GM19023 (cell line): ENCODE measurements around the gene MAP2K7.
"Not testable (repeated sequence)": the region's sequence is repeated elsewhere in the genome, so short reads cannot be mapped to it uniquely, and the experiment has no call there.

Experiments
- ATAC-seq: cut with Tn5 transposase; IDR thresholded peaks from one replicate; pipeline ENCODE4 v1.9.1; 2021; ENCODE audit warnings: mild to moderate bottlenecking, moderate library complexity; ENCODE audit not compliant: unreplicated experiment

Gene MAP2K7

DNA sequence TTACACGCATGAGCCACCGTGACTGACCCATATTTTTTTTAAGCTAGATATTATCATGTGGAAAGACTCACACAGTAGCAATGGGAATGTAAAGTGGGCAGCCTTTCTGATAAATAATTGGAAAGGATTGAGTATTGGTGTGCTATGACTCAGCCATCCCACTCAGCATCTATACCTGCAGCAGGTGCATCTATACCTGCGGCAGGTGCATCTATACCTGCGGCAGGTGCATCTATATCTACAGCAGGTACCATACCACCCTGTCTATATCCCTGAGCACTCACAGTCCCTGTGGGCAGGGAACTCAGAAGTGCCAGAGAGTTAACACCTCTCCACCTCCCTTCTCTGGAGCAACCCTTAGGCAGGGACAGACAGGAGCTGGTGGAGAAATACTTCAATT is 20.6 kb upstream of the MAP2K7 start:
- ATAC-seq, result no peak

DNA sequence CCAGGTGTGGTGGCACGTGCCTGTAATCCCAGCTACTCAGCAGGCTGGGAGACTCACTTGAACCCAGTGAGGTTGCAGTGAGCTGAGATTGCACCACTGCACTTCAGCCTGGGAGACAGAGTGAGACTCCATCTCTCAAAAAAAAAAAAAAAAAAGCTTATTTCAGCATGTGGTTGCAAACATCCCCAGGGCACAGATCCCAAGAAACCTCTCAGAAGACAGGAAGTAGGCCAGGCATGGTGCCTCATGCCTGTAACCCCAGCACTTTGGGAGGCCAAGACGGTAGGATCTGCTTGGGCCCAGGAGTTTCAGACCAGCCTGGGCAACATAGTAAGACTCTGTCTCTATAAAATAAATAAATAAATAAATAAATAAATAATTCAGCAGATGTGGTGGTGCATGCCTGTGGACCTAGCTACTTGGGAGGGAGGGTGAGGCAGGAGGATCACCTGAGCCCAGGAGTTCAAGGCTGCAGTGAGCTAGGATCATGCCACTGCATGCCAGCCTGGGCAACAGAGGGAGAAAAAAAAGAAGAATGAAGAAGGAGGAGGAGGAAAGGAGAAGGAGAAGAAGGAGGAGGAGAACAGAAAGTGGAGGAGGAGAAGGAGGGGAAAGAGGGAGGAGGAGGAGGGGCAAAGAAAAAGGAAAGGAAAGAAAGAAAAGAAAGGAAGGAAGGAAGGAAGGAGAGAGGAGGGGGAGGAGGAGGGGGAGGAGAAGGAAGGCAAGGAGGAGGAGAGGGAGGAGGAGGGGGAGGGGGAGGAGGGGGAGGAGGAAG is 19.7 kb upstream of the MAP2K7 start:
- ATAC-seq, result no peak

DNA sequence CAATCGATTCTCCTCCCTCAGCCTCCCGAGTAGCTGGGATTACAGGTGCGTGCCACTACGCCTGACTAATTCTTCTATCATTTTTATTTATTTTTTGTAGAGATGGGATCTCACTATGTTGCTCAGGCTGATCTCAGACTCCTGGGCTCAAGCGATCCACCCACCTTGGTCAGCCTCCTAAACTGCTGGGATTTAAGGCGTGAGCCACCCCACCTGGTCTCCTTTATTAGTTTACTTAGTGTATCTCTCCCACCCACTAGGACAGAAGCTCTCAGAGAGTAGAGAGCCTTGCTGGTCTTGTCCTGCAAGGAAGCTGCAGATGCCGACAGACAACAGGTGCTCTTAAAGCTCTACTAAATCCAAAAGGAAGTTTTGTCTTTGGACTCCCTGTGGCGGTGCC is 17.9 kb upstream of the MAP2K7 start:
- ATAC-seq, result no peak

DNA sequence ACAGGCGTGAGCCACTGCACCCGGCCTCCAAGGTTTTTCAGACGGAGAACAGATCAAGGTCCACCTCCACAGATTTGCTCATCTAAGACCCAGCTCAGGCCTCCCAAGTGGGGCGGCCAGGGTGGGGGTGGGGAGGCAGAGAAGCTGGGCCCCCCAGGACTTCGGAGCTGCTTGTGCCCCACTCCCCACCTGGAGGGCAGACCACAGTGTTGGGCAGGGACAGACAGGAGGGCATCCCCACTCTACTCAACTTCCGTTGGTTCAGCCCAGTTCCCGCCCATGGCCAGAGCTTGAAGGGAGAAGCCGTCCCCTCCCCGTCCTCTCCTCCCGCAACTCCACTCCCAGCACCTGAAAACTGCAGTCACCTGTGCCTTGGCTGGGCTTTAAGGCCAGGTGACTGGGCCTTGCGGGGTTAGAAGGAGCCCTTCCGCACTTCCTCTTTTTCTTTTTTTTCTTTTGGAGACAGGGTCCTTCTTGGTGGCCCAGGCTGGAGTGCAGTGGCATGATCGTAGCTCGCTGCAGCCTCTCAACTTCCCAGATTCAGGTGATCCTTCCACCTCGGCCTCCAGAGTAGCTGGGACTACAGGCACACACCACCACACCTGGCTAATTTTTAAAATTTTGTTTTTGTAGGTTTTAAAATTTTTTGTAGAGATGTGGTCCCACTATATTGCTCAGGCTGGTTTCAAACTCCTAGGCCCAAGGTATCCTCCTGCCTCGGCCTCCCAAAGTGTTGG is 16.1 kb upstream of the MAP2K7 start:
- ATAC-seq, result no peak

DNA sequence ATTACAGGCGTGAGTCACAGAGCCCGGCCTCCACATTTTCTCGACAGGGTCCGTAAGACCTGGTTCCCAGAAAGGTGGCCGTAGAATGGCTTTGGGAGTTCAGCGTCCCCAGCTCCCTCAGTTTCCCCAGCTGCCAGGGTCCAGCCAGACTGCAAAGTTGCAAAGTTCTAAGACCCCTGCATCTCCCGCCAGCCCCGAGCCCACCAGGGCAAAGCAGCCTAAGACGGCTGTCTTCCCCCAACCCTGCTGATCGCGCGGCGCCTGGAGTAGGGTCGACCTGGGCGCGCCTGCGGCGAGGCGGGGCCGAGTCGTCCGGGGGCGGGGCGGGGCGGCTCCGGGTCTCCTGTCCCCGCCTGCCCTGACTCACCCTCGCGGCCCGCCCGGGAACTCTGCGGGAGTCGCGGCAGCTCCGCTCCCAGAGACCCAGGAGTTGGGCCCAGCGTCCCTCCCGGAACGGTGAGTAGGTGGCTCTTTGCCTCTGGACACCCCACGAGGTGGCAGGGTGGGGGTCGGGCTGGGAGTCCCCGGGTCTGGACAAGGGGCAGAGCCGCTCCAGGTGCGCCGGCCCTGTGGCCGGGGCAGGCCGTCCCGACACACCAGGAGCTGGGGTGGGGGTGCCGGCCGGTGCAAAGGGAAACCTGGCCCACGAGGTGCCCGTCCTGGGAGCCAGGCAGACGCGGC is 15.4 kb upstream of the MAP2K7 start, which contains the start of gene LRRC8E:
Gene LRRC8E, plus strand, starts transcription at position 366 of the 681 bp plus-strand sequence. CDS start 7,094 bp downstream, outside the sequence.
- no peak for ATAC-seq

DNA sequence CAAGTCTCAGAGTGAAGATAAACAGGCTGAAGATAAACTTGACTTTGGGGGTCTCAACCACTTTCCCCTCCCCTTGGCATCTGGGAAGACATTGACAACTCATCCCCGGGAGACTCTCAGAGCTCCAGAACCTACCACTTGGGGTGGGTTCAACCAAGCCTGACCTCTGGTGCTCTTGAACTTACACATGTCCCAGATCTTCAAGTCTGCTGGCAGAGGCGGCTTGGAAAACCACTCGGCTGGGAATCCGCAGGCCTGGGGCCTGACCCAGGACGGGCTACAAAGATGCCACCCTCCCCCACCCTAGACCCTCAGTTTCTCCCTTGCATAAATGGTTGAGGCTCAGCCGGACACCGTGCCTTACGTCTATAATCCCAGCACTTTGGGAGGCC is 14.9 kb upstream of the MAP2K7 start:
- no peak for ATAC-seq

DNA sequence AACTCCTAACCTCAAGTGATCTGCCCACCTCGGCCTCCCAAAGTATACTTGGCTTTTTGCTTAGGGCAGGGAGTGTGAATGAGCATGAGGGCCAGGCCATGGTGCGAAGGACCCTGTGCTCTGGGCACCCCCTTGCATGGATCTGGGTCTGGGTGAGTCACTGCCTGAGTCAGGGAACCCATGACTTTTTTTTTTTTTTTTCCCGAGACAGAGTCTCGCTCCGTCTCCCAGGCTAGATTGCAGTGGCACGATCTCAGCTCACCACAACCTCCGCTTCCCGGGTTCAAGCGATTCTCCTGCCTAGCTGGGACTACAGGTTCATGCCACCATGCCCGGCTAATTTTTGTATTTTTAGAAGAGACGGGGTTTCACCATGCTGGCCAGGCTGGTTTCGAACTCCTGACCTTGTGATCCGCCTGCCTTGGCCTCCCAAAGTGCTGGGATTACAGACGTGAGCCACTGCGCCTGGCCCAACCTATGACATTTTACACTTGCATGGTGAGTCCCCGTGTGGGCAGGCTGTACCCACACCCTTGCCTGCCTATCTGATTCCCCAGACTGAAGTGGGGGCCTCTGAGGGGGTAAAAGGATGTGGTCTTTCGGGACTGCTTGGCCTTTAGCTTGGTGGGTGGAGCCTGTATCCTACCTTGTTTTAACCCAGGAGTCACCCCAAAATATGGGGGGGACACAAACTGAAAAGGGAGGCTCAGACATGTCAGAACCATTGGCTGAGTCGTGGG is 10.1 kb upstream of the MAP2K7 start:
- ATAC-seq, result not testable (repeated sequence)

DNA sequence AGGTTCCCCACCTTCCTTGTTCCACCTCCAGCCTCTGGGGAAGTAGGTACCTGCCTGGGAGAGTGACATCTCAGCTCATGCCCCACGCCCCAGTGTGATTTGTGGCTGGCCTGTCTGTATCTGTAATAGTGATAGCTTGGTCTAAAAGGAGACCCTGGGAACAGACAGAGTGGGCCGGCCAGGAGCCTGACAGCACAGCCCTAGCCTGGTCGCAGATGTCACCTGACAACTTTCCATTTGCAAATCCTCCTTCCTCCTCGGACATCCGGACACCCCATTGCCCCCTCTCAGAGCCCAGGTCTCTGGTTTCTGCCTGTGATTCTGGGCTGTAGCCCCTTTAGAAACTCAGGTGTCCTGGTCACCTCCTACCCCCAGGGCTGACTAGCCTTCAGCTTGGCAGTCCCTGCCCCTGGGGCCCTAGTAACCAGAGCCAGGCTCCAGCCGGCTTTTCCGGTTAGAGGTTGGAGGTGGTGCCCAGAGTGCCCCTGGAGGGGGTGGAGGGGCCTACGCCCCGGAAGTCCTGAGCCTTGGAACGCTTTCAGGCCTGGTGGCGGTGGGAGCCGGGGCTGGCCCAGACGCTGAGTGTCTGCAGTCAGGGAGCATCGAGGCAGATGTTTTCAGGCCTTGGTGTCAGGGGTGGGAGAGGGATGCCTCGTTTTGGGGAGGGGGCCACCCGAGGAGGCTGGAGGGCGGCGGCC is 8.9 kb upstream of the MAP2K7 start:
- no peak for ATAC-seq

DNA sequence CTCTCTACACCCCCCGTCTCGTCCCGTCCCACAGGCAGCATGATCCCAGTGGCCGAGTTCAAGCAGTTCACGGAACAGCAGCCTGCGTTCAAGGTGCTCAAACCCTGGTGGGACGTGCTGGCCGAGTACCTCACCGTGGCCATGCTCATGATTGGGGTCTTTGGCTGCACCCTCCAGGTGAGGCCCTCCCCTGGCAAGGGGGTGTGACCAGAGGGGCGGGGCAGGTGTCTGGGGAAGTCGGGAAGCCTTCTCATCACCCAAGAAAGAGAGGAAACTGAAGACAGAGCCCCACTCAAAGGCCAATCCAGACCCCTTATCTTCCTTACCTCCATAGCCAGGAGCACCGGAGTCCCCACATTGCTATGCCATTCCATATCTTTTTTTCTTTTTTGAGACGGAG is 8.1 kb upstream of the MAP2K7 start:
- no peak for ATAC-seq

DNA sequence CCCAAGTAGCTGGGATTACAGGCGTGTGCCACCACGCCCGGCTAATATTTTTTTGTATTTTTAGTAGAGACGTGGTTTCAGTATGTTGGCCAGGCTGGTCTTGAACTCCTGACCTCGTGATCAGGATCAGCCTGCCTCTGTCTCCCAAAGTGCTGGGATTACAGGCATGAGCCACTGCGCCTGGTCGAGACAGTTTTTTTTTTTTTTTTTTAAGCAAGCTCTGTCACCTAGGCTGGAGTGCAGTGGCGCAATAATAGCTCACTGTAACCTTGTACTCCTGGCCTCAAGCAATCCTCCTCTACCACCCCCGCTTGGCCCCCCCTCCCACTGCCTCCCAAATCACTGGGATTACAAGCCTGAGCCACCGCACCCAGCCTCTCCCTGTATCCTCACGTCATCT is 6.4 kb upstream of the MAP2K7 start:
- no peak for ATAC-seq

DNA sequence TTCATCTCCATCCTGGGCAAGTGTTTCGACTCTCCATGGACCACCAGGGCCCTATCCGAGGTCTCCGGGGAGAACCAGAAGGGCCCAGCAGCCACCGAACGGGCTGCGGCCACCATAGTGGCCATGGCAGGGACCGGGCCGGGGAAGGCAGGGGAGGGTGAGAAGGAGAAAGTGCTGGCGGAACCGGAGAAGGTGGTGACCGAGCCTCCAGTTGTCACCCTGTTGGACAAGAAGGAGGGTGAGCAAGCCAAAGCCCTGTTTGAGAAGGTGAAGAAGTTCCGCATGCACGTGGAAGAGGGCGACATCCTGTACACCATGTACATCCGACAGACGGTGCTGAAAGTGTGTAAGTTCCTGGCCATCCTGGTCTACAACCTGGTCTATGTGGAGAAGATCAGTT is 4.7 kb upstream of the MAP2K7 start:
- ATAC-seq, result no peak

DNA sequence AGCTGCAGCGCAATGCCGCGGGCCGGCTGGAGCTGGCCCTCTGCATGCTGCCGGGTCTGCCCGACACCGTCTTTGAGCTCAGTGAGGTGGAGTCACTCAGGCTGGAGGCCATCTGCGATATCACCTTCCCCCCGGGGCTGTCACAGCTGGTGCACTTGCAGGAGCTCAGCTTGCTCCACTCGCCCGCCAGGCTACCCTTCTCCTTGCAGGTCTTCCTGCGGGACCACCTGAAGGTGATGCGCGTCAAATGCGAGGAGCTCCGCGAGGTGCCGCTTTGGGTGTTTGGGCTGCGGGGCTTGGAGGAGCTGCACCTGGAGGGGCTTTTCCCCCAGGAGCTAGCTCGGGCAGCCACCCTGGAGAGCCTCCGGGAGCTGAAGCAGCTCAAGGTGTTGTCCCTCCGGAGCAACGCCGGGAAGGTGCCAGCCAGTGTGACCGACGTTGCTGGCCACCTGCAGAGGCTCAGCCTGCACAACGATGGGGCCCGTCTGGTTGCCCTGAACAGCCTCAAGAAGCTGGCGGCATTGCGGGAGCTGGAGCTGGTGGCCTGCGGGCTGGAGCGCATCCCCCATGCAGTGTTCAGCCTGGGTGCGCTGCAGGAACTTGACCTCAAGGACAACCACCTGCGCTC is 3.8 kb upstream of the MAP2K7 start:
- no peak for ATAC-seq

DNA sequence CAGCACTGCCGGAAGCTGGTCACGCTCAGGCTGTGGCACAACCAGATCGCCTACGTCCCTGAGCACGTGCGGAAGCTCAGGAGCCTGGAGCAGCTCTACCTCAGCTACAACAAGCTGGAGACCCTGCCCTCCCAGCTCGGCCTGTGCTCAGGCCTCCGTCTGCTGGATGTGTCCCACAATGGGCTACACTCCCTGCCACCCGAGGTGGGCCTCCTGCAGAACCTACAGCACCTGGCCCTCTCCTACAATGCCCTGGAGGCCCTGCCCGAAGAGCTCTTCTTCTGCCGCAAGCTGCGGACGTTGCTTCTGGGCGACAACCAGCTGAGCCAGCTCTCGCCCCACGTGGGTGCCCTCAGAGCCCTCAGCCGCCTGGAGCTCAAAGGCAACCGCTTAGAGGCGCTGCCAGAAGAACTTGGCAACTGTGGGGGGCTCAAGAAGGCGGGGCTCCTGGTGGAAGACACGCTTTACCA is 3.2 kb upstream of the MAP2K7 start:
- ATAC-seq, result no peak

DNA sequence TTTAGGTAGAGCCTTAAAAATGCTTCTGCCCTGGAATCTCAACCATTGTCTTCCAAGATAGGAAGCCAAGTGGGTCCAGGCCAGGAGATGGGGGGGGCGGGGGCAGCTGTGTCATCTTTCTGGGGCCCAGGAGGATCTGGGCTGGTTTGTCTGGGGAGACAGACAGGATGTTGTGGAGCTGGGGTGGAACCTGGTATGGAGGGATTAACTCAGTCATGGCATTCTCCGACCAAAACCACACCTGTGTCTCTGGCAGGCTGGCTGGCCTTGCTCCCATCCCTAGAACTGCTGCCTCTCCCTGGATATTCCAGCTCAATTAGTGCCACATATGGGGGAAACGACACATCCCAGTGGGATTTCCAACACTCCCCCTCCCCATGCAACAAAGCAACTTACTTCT is 2.7 kb upstream of the MAP2K7 start:
- ATAC-seq, result no peak

DNA sequence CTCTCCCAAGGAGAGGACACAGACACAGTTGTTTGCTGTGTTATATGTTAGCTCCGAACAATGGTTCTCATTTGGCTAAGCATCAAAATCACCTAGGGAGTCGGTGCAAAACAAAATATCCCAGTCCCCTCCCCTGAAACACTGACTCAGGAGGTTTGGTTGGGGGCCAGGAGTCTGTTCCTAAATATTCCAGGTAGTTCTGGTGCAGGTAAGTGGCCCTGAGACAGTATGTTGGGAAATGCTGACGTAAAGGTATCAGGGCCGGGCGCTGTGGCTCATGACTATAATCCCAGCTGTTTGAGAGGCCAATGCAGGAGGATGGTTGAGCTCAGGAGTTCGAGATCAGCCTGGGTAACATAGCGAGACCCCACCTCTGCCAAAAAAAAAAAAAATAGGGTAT is 2.3 kb upstream of the MAP2K7 start:
- no peak for ATAC-seq

DNA sequence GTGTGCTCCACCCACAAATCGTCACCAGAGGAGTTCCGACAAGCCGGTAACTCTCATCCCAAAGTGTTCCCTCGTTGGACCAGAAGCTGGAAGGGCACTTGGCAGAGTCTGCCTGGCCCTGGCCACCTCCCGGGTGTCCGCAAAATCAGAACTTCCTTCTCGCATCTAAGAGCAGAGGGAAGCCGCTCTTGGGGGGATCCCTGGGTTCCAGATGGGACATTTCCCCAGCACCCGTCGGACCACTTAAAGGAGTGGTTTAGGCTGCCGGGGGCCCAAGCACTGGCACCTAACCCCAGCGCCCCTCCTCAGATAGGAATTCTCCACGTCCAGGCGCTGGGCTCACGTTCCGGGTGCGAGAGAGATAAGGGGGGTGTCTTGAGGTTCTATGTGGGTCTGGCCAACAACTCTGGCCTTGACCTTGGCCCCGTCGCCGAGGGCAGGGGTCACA is 857 bp upstream of the MAP2K7 start:
- no peak for ATAC-seq

DNA sequence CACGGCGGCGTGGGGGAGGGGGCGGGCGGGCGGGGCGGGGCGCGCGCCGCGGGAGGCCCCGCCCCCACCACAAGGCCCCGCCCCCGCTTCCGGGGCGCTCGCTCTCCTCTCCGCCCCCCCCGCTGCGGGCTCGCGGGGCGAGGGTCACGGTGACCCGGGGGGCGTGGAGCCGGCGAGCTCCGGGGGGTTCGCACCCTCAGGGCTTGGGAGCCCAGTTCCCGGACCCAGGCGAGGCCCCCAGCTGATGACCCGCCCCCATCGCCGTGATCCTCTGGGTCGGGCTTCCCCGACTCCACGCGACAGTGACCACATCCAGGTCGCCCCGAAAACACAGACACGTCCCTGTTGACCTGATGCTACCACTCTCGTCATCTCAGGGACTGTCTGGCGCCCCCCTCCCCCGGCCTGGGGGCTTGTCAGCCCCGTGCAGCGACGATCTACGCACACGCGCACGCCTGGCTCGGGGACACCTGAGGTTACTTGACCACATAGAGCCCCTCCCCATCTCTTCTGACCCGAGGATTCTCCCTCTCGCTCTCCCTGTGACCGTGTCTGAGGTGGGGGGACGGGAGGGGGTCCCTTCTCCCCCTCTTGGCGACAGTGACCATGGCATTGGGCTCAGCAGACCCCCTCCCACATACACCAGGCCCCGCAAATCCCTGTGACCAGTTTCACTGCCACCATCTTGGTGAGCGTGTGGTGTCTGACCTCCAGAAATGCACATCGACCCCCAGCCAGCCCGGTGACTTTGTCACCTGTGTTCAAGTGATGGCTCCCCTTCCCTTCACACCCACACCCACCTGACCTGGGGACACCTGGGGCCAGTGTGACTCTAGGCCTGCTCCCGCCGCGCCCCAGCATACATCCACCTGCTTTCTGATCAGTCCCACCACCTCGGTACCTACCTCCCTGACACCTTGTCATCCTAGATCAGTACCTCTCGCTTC is 670 bp downstream of the MAP2K7 start:
- ATAC-seq, result peak; percentile 35

DNA sequence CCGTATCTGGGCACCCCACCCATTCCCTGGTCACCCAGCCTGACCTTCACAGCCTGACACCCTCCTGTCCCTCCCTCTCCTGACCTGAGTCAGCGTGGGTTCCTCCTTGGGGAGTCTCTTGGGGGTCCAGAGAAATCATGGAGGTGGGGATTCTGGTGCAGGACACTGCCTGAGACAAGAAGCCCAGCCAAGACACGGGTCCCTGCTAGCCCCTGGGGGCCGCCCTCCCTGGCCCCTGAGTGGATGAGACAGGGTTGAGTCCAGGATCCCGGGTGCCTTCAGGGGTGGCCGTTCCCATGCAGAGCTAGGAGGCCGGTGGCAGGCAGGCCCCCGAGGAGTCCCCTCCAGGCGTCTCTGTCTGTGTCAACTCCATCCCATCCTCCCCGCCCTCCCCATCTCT is 1.6 kb downstream of the MAP2K7 start:
- ATAC-seq, result no peak

DNA sequence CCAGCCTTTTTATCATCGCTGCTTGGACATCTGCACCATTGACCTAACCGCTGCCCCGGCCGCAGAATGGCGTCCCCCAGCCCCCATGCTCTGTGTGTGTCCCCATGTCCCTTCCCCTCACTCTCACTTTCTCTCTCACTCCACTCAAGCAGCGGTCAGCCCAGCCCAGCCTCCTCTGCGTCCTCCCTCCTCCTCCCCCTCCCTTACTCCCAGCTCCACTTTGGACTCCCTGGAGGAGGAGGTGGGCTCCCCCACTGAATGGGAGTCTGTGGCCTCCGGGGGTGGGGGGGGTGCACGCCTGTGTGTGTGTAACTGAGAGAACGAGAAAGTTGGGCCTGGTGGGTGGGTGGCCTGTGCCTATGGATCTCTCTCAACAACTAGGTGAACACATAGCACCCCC is 2.2 kb downstream of the MAP2K7 start:
- no peak for ATAC-seq
